SK-N-SH (cell line): ENCODE measurements around the gene CELF4. TPM values are rescaled to one million over a fixed set of nuclear protein-coding genes. Genes with fewer than 3 reads are reported as not detected.

Experiments
- CTCF ChIA-PET: fragments of 300-600, 350-600 bp; formaldehyde crosslinking; extraction: SDS; loops from one replicate; lab custom pipeline; 2021; lab: Yijun Ruan, JAX
- POLR2A ChIA-PET: fragments of 350-600 bp; sonication (Branson Sonifier 250); formaldehyde crosslinking; extraction: SDS; loops from one replicate; lab custom pipeline; 2020; ENCODE audit warnings: antibody characterized with exemption, inconsistent platforms; lab: Yijun Ruan, JAX
- DNase-seq: peaks from one replicate; pipeline ENCODE4 v3.0.0; 2012
- H2AFZ ChIP-seq: fragments of 200-600 bp; sonication (generic); 2 replicates; pipeline ENCODE4 v1.8.1; 2016; ENCODE audit warnings: antibody characterized with exemption, mild to moderate bottlenecking, low read depth
- H3F3A ChIP-seq: fragments of 200-600 bp; sonication (generic); replicated peaks from 2 replicates; pipeline ENCODE3; 2016; ENCODE audit warnings: antibody characterized with exemption, mild to moderate bottlenecking; ENCODE audit not compliant: insufficient read depth
- H3K27ac ChIP-seq, 2 experiments: fragments of 200-500 bp in 1 of 2; fragments of 200-600 bp in 1 of 2; sonication (Bioruptor generic) in 1 of 2; sonication (generic), shearing (Covaris generic) in 1 of 2; 2 replicates each; pipeline versions ENCODE4 v1.5.1 to v1.6.1; 2014 to 2016; ENCODE audit warnings: low read depth in 2 of 2, inconsistent platforms in 1 of 2, low read length in 1 of 2, mild to moderate bottlenecking in 1 of 2, mixed read lengths in 1 of 2
- H3K27me3 ChIP-seq: fragments of 200-600 bp; sonication (generic), shearing (Covaris generic); 2 replicates; pipeline ENCODE4 v1.6.1; 2016; ENCODE audit warnings: mixed run types; ENCODE audit not compliant: insufficient read depth
- H3K36me3 ChIP-seq, 2 experiments: fragments of 200-500 bp in 1 of 2; fragments of 200-600 bp in 1 of 2; sonication (Bioruptor generic) in 1 of 2; sonication (generic) in 1 of 2; replicated peaks in 1 of 2; 2 replicates each; pipeline versions ENCODE3 to v1.5.1; 2014 to 2016; ENCODE audit warnings: low read length in 1 of 2, mild to moderate bottlenecking in 1 of 2; ENCODE audit not compliant: insufficient read depth in 2 of 2, control insufficient read depth in 1 of 2
- H3K4me1 ChIP-seq, 2 experiments: fragments of 200-500 bp in 1 of 2; fragments of 200-600 bp in 1 of 2; sonication (Bioruptor generic) in 1 of 2; sonication (generic), shearing (Covaris generic) in 1 of 2; 2 replicates each; pipeline versions ENCODE4 v1.5.1 to v1.6.1; 2014 to 2016; ENCODE audit warnings: low read depth in 1 of 2, low read length in 1 of 2, mixed run types in 1 of 2; ENCODE audit not compliant: insufficient read depth in 2 of 2, control insufficient read depth in 1 of 2
- H3K4me2 ChIP-seq: fragments of 200-600 bp; sonication (generic), shearing (Covaris generic); 2 replicates; pipeline ENCODE4 v1.6.1; 2017; ENCODE audit warnings: mixed run types
- H3K4me3 ChIP-seq, 2 experiments: fragments of 200-500 bp in 1 of 2; fragments of 200-600 bp in 1 of 2; sonication (Bioruptor generic) in 1 of 2; sonication (generic), shearing (Covaris generic) in 1 of 2; 2 replicates each; pipeline versions ENCODE4 v1.5.1 to v1.8.1; 2014 to 2016; ENCODE audit warnings: low read depth in 2 of 2, inconsistent platforms in 1 of 2, low read length in 1 of 2, mild to moderate bottlenecking in 1 of 2, mixed read lengths in 1 of 2, moderate library complexity in 1 of 2
- H3K79me2 ChIP-seq: fragments of 200-600 bp; sonication (generic); 2 replicates; pipeline ENCODE4 v1.8.1; 2017; ENCODE audit warnings: mild to moderate bottlenecking; ENCODE audit not compliant: insufficient read depth
- H3K9ac ChIP-seq: fragments of 200-600 bp; sonication (generic); 2 replicates; pipeline ENCODE4 v1.6.1; 2017; ENCODE audit warnings: mixed run types
- H3K9me2 ChIP-seq: fragments of 200-600 bp; sonication (generic); 2 replicates; pipeline ENCODE4 v1.6.1; 2017; ENCODE audit warnings: mixed run types
- H3K9me3 ChIP-seq: fragments of 200-600 bp; sonication (generic); 2 replicates; pipeline ENCODE4 v1.6.1; 2017; ENCODE audit warnings: mixed run types, mild to moderate bottlenecking, moderate library complexity
- H4K20me1 ChIP-seq: fragments of 200-600 bp; sonication (generic); 2 replicates; pipeline ENCODE4 v1.6.1; 2017; ENCODE audit warnings: mild to moderate bottlenecking, mixed run types; ENCODE audit not compliant: insufficient read depth
- CHD2 ChIP-seq: fragments of 150-350 bp; IDR thresholded peaks from 2 replicates; pipeline ENCODE4 v1.6.1; 2018; ENCODE audit warnings: low read length; ENCODE audit not compliant: partially characterized antibody
- ELF1 ChIP-seq: IDR thresholded peaks from 2 replicates; pipeline ENCODE4 v1.4.0; 2012
- EP300 ChIP-seq, 2 experiments: IDR thresholded peaks; 2 replicates each; pipeline versions ENCODE4 v1.4.0 to v1.6.1; 2012; ENCODE audit warnings: borderline replicate concordance in 1 of 2, low read depth in 1 of 2, low read length in 1 of 2
- EZH2phosphoT487 ChIP-seq: fragments of 200-600 bp; sonication (generic); IDR thresholded peaks from 2 replicates; pipeline ENCODE4 v1.6.1; 2017; ENCODE audit warnings: low read depth, mixed run types, mild to moderate bottlenecking, antibody characterized with exemption, moderate library complexity, borderline replicate concordance
- FOXM1 ChIP-seq: IDR thresholded peaks from 2 replicates; pipeline ENCODE4 v1.4.0; 2012; ENCODE audit warnings: low read depth, mild to moderate bottlenecking
- MEF2A ChIP-seq: IDR thresholded peaks from 2 replicates; pipeline ENCODE4 v1.4.0; 2012; ENCODE audit warnings: low read depth, borderline replicate concordance
- MXI1 ChIP-seq: IDR thresholded peaks from 2 replicates; pipeline ENCODE4 v1.6.1; 2012; ENCODE audit warnings: mild to moderate bottlenecking, low read depth, low read length, improper control_type of control experiment
- RAD21 ChIP-seq: IDR thresholded peaks from 2 replicates; pipeline ENCODE4 v1.6.1; 2012; ENCODE audit warnings: mild to moderate bottlenecking, low read length
- RCOR1 ChIP-seq: fragments of 150-350 bp; IDR thresholded peaks from 2 replicates; pipeline ENCODE4 v1.6.1; 2017; ENCODE audit warnings: antibody characterized with exemption, low read length
- RFX5 ChIP-seq: IDR thresholded peaks from 2 replicates; pipeline ENCODE4 v1.6.1; 2012; ENCODE audit warnings: mild to moderate bottlenecking, improper control_type of control experiment, low read length
- RXRA ChIP-seq: IDR thresholded peaks from 2 replicates; pipeline ENCODE4 v1.4.0; 2012; ENCODE audit warnings: low read depth, mild to moderate bottlenecking, borderline replicate concordance
- SIN3A ChIP-seq: IDR thresholded peaks from 2 replicates; pipeline ENCODE4 v1.6.1; 2012; ENCODE audit warnings: low read depth, mild to moderate bottlenecking, low read length, moderate library complexity, borderline replicate concordance
- SMC3 ChIP-seq: IDR thresholded peaks from 2 replicates; pipeline ENCODE4 v1.6.1; 2012; ENCODE audit warnings: low read depth, low read length, improper control_type of control experiment
- TAF1 ChIP-seq: IDR thresholded peaks from 2 replicates; pipeline ENCODE4 v1.6.1; 2012; ENCODE audit warnings: low read depth, mild to moderate bottlenecking, low read length, moderate library complexity, borderline replicate concordance
- TCF12 ChIP-seq: IDR thresholded peaks from 2 replicates; pipeline ENCODE4 v1.4.0; 2012
- YY1 ChIP-seq: IDR thresholded peaks from 2 replicates; pipeline ENCODE4 v1.4.0; 2012; ENCODE audit warnings: low read depth, mild to moderate bottlenecking
- WGBS: methylation state at CpG from one replicate; pipeline ENCODE4 v1.1.6; 2017; ENCODE audit warnings: low lambda C conversion rate; 5-methylcytosine and 5-hydroxymethylcytosine counted together
- polyA plus RNA-seq, 3 experiments: library from polyadenylated mRNA; depleted of rRNA; stranded (reverse); fragments of >200 nt; gene quantifications; 2 replicates each; pipeline ENCODE4 v1.2.3, GENCODE V29; 2012
- TF ChIP-seq, protein P1 (sequence below): fragments of 150-350 bp; IDR thresholded peaks from 2 replicates; pipeline ENCODE4 v1.6.1; 2017; ENCODE audit warnings: antibody characterized with exemption, low read length, low read depth, borderline replicate concordance
- TF ChIP-seq, protein P2 (sequence below): fragments of 150-350 bp; IDR thresholded peaks from 2 replicates; pipeline ENCODE4 v1.6.1; 2016; ENCODE audit warnings: mild to moderate bottlenecking, low read depth, low read length
- TF ChIP-seq, protein P3 (sequence below): fragments of 200-600 bp; sonication (generic); IDR thresholded peaks from 2 replicates; pipeline ENCODE4 v1.6.1; 2017; ENCODE audit warnings: antibody characterized with exemption, mild to moderate bottlenecking, moderate library complexity
- TF ChIP-seq, protein P4 (sequence below): IDR thresholded peaks from 2 replicates; pipeline ENCODE4 v1.4.0; 2012; ENCODE audit warnings: low read depth, borderline replicate concordance
- TF ChIP-seq, protein P5 (sequence below): IDR thresholded peaks from 2 replicates; pipeline ENCODE4 v1.4.0; 2012; ENCODE audit warnings: low read depth

Gene CELF4
- polyA plus RNA-seq, 1 of the 3 experiments (the other 2 are of a cell fraction): 0.26 TPM

DNA sequence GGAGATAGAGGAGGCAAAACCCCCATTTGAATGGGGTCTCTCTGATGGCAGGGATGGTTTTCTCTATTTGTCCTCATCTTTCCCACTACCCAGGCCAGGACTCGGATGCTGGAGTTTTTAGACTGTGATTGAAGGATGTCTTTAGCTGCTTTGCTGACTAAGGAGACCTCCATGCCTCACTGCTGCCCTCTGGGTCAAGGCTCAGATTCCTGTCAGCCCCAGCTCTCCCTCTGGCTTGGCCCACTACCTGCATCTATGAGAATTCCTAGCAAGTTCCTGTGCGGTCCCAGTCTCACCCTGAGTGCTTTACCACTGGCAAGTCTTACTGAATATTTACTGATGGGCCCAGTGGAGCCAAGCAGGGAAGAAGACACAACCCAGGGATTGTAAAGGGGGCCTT, 184.0 kb downstream of the CELF4 start:
- Histone ChIP-seq H3K27ac (no peak overlapping the region; a peak in 1 of 4 replicates), H3K9me3 (no peaks in the 10 kb centered on the region), H3K36me3 (no peaks in the 10 kb centered on the region), H3K4me2 (no peak overlapping the region), H2AFZ (no peak overlapping the region), H3K9ac (no peak overlapping the region), H3K9me2 (no peaks in the 10 kb centered on the region), H3K4me3 (no peak overlapping the region), H4K20me1 (no peaks in the 10 kb centered on the region), H3F3A (no peaks in the 10 kb centered on the region), H3K79me2 (no peaks in the 10 kb centered on the region), H3K4me1 (peaks cover 0 to 40% of the 10 kb centered on the region in 2 experiments; a peak in 1 of 4 replicates), H3K27me3 (no peaks in the 10 kb centered on the region)
- ChIA-PET POLR2A (no interaction called here), CTCF (interaction anchor here (2.1 to 2.8 kb wide), 2 partner anchors 12 to 38 kb away, joined by 6 to 18 read pairs; no protein-coding TSS in a partner anchor)
- no peak for TF ChIP-seq ELF1
- TF ChIP-seq CHD2: no peak
- TF ChIP-seq YY1: no peak
- TF ChIP-seq, protein P1, sequence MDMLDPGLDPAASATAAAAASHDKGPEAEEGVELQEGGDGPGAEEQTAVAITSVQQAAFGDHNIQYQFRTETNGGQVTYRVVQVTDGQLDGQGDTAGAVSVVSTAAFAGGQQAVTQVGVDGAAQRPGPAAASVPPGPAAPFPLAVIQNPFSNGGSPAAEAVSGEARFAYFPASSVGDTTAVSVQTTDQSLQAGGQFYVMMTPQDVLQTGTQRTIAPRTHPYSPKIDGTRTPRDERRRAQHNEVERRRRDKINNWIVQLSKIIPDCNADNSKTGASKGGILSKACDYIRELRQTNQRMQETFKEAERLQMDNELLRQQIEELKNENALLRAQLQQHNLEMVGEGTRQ: no peak
- no peak for TF ChIP-seq EP300 (IDR thresholded peaks at IDR 0.05; ENCODE audit: borderline replicate concordance in 1 of 2, low read depth in 1 of 2, low read length in 1 of 2)
- no peak for TF ChIP-seq MXI1
- no peak for TF ChIP-seq RAD21
- TF ChIP-seq, protein P2, sequence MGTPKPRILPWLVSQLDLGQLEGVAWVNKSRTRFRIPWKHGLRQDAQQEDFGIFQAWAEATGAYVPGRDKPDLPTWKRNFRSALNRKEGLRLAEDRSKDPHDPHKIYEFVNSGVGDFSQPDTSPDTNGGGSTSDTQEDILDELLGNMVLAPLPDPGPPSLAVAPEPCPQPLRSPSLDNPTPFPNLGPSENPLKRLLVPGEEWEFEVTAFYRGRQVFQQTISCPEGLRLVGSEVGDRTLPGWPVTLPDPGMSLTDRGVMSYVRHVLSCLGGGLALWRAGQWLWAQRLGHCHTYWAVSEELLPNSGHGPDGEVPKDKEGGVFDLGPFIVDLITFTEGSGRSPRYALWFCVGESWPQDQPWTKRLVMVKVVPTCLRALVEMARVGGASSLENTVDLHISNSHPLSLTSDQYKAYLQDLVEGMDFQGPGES: no peak
- no peak for TF ChIP-seq TAF1
- no peak for TF ChIP-seq FOXM1
- no peak for TF ChIP-seq SMC3
- no peak for TF ChIP-seq RCOR1
- no peak for TF ChIP-seq TCF12
- TF ChIP-seq, protein P3, sequence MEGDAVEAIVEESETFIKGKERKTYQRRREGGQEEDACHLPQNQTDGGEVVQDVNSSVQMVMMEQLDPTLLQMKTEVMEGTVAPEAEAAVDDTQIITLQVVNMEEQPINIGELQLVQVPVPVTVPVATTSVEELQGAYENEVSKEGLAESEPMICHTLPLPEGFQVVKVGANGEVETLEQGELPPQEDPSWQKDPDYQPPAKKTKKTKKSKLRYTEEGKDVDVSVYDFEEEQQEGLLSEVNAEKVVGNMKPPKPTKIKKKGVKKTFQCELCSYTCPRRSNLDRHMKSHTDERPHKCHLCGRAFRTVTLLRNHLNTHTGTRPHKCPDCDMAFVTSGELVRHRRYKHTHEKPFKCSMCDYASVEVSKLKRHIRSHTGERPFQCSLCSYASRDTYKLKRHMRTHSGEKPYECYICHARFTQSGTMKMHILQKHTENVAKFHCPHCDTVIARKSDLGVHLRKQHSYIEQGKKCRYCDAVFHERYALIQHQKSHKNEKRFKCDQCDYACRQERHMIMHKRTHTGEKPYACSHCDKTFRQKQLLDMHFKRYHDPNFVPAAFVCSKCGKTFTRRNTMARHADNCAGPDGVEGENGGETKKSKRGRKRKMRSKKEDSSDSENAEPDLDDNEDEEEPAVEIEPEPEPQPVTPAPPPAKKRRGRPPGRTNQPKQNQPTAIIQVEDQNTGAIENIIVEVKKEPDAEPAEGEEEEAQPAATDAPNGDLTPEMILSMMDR: no peak
- WGBS: 13% methylated on average over 2 of the region's 2 CpGs
- no peak for DNase-seq

DNA sequence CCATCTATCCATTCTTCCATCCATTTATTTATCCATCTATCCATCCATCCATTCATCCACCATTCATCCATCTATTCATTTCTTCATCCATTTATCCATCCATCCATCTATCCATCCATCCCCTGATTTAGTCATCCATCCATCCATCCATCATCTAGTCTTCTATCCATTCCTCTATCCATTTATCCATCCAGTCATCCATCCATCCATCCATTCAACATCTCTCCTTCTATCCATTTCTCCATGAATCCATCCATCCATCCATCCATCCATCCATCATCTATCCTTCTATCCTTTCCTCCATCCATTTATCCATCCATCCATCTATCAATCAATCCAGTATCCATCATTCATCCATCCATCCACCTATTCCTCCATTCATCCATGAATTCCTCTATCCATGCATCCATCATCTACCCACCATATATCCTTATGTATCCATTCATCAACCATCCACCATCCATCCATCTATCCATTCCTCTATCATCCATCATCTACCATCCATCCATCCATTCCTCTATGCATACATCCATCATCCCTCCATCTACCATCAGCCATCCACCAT, 185.0 kb downstream of the CELF4 start:
- no peaks in the 10 kb centered on the region for H3K9me2 ChIP-seq
- peaks cover 0 to 40% of the 10 kb centered on the region in 2 experiments; a peak in 1 of 4 replicates for H3K4me1 ChIP-seq
- ChIA-PET POLR2A (no interaction called here), CTCF (interaction anchor here (1.1 kb wide), 1 partner anchor 37 kb away, joined by 3 read pairs; no protein-coding TSS in a partner anchor)
- H3K4me2 ChIP-seq: no peak overlapping the region
- no peaks in the 10 kb centered on the region for H3F3A ChIP-seq
- no peak overlapping the region for H3K4me3 ChIP-seq
- no peaks in the 10 kb centered on the region for H3K9me3 ChIP-seq
- H3K27me3 ChIP-seq: no peaks in the 10 kb centered on the region
- H3K79me2 ChIP-seq: no peaks in the 10 kb centered on the region
- H2AFZ ChIP-seq: no peak overlapping the region
- H3K9ac ChIP-seq: no peak overlapping the region
- H3K36me3 ChIP-seq: no peaks in the 10 kb centered on the region
- H4K20me1 ChIP-seq: no peaks in the 10 kb centered on the region
- no peak for DNase-seq
- no peak overlapping the region for H3K27ac ChIP-seq
- no peak for TF ChIP-seq ELF1
- TF ChIP-seq, protein P4, sequence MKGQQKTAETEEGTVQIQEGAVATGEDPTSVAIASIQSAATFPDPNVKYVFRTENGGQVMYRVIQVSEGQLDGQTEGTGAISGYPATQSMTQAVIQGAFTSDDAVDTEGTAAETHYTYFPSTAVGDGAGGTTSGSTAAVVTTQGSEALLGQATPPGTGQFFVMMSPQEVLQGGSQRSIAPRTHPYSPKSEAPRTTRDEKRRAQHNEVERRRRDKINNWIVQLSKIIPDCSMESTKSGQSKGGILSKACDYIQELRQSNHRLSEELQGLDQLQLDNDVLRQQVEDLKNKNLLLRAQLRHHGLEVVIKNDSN: no peak
- TF ChIP-seq RFX5: no peak
- TF ChIP-seq EZH2phosphoT487: no peak
- no peak for TF ChIP-seq MEF2A
- TF ChIP-seq, protein P5, sequence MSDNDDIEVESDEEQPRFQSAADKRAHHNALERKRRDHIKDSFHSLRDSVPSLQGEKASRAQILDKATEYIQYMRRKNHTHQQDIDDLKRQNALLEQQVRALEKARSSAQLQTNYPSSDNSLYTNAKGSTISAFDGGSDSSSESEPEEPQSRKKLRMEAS: no peak
- no peak for TF ChIP-seq SIN3A
- TF ChIP-seq RXRA: no peak
- TF ChIP-seq YY1: no peak
- TF ChIP-seq, protein P2: no peak
- TF ChIP-seq, protein P1: no peak
